ENCODE data around the gene NLGN2.
A peak's percentile ranks its signal among the peaks of the same experiment; 100 is the strongest.

NLGN2 gene

GRCh38 chr17:7392696-7393612, 14.7 kb upstream of the NLGN2 start:
- no peak for DNase-seq

GRCh38 chr17:7393613-7394451, 13.8 kb upstream of the NLGN2 start:
- DNase-seq: no peak

- DNase-seq: peak; percentile 72
Measured at GRCh38 chr17:7394452-7395191, 13.0 kb upstream of the NLGN2 start, which contains the start of gene PLSCR3. PLSCR3 (minus strand) TSS chr17:7394525; CDS start chr17:7394110, 415 bp downstream.

GRCh38 chr17:7396147-7396546, 11.5 kb upstream of the NLGN2 start:
- DNase-seq: no peak

GRCh38 chr17:7398612-7399011, 9.0 kb upstream of the NLGN2 start:
- no peak for DNase-seq

- DNase-seq: no peak
Measured at GRCh38 chr17:7403043-7403726, 4.5 kb upstream of the NLGN2 start.

- no peak for DNase-seq
Measured at GRCh38 chr17:7403727-7403976, 4.0 kb upstream of the NLGN2 start.

- DNase-seq: peak; percentile 88
Measured at GRCh38 chr17:7403977-7404736, 3.5 kb upstream of the NLGN2 start, which contains the start of gene TMEM256. TMEM256 (minus strand) TSS chr17:7404097; CDS start chr17:7404084, 13 bp downstream.

GRCh38 chr17:7404737-7405349, 2.8 kb upstream of the NLGN2 start:
- no peak for DNase-seq

- DNase-seq: no peak
Measured at GRCh38 chr17:7405350-7406234, 2.1 kb upstream of the NLGN2 start.

- no peak for DNase-seq
Measured at GRCh38 chr17:7406235-7406825, 1.3 kb upstream of the NLGN2 start.

- DNase-seq: no peak
Measured at GRCh38 chr17:7407082-7407481, 563 bp upstream of the NLGN2 start.

GRCh38 chr17:7408252-7408727, 645 bp downstream of the NLGN2 start:
- DNase-seq: no peak

- no peak for DNase-seq
Measured at GRCh38 chr17:7408863-7409262, 1.2 kb downstream of the NLGN2 start.

- no peak for DNase-seq
Measured at GRCh38 chr17:7409716-7410115, 2.1 kb downstream of the NLGN2 start.

GRCh38 chr17:7410634-7411426, 3.2 kb downstream of the NLGN2 start:
- no peak for DNase-seq

- DNase-seq: no peak
Measured at GRCh38 chr17:7411427-7411750, 3.7 kb downstream of the NLGN2 start.

GRCh38 chr17:7413346-7413985, 5.8 kb downstream of the NLGN2 start:
- no peak for DNase-seq
